Activated T-cell treated with anti-CD3 and anti-CD28 coated beads, Interleukin-2, amount 50 U/mL, for 24 hours (primary cell): ENCODE data around the gene AGPAT2.

Source experiments
- DNase-seq: peaks from one replicate; pipeline ENCODE4 v3.0.0-alpha.2; 2020
- H3K27ac Mint-ChIP-seq: 2 replicates; pipeline ENCODE4 v1.8.0; 2020; ENCODE audit warnings: mild to moderate bottlenecking, mixed read lengths
- H3K27me3 Mint-ChIP-seq: 2 replicates; pipeline ENCODE4 v1.8.0; 2020; ENCODE audit warnings: mixed read lengths
- H3K36me3 Mint-ChIP-seq: 2 replicates; pipeline ENCODE4 v1.8.0; 2020; ENCODE audit warnings: low read depth, mixed read lengths
- H3K4me1 Mint-ChIP-seq: 2 replicates; pipeline ENCODE4 v1.8.0; 2020; ENCODE audit warnings: low read depth, mixed read lengths
- H3K4me3 Mint-ChIP-seq: 2 replicates; pipeline ENCODE4 v1.8.0; 2020; ENCODE audit warnings: mild to moderate bottlenecking, moderate library complexity, mixed read lengths
- H3K9me3 Mint-ChIP-seq: 2 replicates; pipeline ENCODE4 v1.8.0; 2020; ENCODE audit warnings: mixed read lengths

Gene AGPAT2

DNA sequence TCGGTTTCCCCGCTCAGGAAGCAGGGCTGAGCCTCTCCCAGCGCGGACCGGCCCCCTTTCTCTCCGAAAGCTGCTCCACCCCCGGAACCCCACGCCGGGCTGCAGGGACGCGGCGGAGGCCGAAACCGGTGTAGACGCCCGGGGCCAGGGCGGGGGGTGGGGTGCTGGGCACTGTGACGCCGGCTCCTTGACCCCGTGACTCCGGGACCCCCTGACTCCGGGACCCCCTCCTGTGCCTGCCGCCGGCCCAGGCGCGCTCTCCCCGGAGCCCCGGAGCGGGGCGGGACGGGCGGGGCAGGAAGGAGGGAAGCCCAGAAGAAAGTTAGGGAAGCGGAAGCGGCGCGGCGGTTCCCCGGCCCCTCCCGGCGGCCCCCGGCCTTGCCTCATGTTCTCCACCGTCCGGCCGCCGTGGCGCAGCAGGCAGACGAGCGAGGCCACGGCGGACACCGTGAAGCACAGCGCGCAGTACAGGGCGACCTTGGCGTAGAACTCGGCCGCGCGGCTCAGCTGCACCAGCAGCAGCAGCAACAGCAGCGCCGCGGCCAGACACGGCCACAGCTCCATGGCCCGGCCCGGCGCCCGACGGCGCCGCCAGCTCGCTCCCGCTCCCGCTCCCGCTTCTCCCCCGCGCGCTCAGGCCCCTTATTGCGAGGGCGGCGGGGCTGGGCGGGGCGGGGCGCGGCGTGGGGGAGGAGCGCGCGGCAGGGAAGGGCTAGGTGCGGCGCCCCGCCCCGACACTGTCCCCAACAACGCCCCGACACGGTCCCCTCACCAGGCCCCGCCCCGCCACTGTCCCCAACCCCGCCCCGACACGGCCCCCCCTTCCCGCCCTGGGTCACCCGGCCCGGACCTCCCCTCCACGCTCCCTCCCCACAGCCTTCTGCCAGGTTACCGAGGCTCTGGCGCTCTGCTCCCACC, at the start of gene AGPAT2:
Gene AGPAT2, minus strand, starts transcription at position 664 of the 918 bp plus-strand sequence. Its CDS starts 100 bp downstream, at position 564.
- Mint-ChIP-seq H3K36me3 (no peaks in the 10 kb centered on the region), H3K4me3 (peak within 1 kb of the TSS; percentile 78), H3K27ac (no peak within 1 kb of the TSS), H3K27me3 (peaks cover 4% of the 10 kb centered on the region), H3K4me1 (peaks cover 6% of the 10 kb centered on the region), H3K9me3 (no peaks in the 10 kb centered on the region)
- DNase-seq, result peak; percentile 78

DNA sequence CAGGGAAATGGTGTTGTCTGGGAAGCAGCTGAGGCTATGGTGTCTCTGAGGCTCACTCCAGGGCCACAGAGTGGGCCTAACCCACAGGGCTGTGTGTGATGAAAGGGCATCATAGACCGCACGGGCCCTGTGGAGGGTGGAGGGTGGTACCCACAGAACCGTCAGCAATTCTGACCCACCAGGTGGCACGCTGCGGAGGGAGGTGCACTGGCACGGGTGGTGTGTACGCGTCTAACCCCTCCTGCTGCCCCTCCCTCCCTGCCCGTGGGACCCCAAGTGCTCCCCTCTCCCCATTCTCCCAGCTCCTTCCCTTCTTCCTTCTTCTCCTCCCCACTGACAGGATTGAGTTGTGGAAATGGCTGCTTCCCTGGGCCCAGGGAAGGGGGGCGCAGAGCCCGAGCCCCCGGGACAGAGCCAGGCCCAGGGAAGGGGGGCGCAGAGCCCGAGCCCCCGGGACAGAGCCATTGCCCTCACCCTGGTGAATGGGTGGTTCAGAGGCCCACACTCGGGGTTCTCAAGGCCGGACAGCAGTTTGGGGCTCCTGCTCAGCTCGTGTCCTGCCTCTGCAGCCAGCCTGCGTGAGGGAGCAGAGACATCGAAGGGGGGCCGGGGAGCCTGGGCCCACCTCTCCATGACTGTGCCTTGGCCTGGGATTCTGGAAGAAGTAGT, 48.7 kb upstream of the AGPAT2 start:
- H3K9me3 Mint-ChIP-seq, result no peaks in the 10 kb centered on the region
- H3K27ac Mint-ChIP-seq, result no peak overlapping the region
- H3K36me3 Mint-ChIP-seq, result no peaks in the 10 kb centered on the region
- no peak overlapping the region for H3K4me3 Mint-ChIP-seq
- no peaks in the 10 kb centered on the region for H3K27me3 Mint-ChIP-seq
- no peak for DNase-seq
- peaks cover 14% of the 10 kb centered on the region for H3K4me1 Mint-ChIP-seq

DNA sequence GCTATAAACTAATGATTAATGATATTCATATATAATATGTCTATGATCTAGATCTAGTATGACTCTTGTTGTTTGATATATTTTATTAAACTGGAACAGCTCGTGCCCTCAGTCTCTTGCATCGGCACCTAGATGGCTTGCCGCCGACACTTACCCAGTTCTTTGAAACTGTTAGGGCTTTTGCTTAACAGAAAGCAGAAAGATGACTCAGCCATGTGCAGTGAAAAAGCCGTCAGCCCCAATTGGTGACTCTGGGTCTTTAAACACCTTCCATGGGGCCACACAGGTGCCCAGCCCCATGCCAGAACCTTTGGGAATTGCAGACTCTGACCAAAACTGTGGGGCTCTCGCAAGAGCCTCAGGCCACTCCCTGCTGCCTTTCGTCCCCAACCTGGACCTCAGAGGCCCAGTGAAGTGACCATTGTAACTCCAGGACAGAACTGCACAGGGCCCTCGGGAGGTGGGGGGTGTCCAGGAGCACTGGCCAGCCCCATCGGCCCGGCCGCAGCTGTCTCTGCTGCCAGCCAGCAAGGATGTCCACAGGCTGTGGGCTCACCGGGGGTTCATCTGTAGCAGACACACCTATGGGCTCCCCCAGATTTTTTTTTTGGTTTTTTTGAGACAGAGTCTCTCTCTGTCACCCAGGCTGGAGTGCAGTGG, 47.7 kb upstream of the AGPAT2 start:
- no peaks in the 10 kb centered on the region for H3K36me3 Mint-ChIP-seq
- H3K4me1 Mint-ChIP-seq, result peaks cover 12% of the 10 kb centered on the region
- H3K27me3 Mint-ChIP-seq, result no peaks in the 10 kb centered on the region
- DNase-seq, result no peak
- no peaks in the 10 kb centered on the region for H3K9me3 Mint-ChIP-seq
- no peak overlapping the region for H3K27ac Mint-ChIP-seq
- H3K4me3 Mint-ChIP-seq, result no peak overlapping the region

DNA sequence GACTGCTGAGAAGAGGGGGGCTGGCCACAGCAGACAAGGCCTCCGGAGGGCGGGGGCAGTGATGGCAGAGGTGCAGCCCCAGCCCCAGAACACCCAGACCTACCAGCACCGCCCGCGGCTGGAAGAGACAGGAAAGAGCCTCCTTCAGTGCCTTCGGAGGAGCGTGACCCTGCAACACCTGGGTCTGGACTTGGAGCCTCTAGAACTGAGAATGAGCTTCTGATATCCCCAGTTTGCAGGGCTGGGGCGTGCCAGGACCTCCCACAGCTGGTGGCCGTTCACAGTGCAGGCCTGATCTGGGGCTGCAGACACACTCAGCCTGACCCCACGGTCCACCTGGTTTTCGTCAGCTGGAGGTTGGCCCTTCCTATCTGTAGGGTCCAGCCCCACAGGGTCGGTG, 46.4 kb upstream of the AGPAT2 start:
- DNase-seq, result no peak
- no peak overlapping the region for H3K27ac Mint-ChIP-seq
- H3K27me3 Mint-ChIP-seq, result no peaks in the 10 kb centered on the region
- H3K4me3 Mint-ChIP-seq, result no peak overlapping the region
- no peaks in the 10 kb centered on the region for H3K9me3 Mint-ChIP-seq
- H3K36me3 Mint-ChIP-seq, result no peaks in the 10 kb centered on the region
- peaks cover 19% of the 10 kb centered on the region for H3K4me1 Mint-ChIP-seq

DNA sequence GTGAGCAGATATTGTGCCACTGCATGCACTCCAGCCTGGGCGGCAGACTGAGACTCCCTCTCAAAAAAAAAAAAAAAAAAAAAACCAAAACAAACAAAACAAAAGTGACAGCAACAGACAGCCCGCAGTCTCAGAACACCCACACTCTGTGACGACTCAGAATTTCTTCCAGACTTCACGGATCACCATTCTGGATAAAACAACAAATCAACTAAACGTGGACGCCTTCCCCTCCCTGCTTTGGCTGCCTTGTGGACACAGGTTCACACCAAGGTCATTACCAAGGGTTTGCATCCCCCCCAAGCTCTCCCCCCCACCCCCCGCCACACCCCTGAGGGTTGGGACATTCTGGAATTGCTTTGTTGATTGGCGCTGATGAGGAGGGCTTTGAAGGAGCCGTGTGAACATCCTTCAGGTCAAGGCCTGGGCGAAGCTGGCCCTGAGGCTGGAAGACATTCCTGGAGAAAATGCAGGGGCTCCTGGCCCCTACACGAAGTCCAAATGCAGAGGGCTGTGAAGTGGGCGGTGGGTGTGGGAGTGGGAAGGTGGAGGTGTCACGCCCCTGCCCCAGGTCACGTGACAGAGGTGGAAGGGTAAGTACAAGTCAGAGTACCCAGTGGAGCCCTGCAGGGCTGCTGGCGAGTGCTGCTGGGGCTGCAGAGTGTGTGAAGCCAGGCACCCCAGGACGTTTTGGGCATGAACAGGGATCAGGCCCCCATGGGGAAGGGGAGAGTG, 45.4 kb upstream of the AGPAT2 start:
- no peak for DNase-seq
- Mint-ChIP-seq H3K27me3 (no peaks in the 10 kb centered on the region), H3K27ac (no peak overlapping the region), H3K9me3 (no peaks in the 10 kb centered on the region), H3K4me1 (peaks cover 19% of the 10 kb centered on the region), H3K4me3 (no peak overlapping the region), H3K36me3 (peaks cover 1% of the 10 kb centered on the region)

DNA sequence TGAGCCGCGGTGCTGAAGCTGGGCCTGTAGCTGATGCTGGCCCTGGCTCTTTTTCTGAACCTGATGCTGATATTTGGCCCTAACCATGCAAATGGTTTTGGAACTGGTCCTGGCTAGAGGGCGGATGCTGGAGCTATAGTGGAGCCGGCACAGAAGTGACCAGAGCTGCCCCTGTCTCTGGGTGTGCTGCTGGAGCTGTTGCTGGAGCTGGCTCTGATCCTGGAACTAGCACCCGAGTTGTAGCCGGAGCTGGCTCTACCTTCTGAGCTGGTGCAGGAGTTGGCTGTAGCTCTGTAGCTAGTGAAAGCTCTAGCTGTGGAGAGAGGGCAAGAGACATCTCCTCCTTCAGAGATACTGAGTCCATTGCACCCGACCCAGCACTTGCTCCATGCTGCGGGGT, 42.7 kb upstream of the AGPAT2 start:
- peak overlapping the region; percentile 71 for H3K4me3 Mint-ChIP-seq
- peaks cover 37% of the 10 kb centered on the region for H3K4me1 Mint-ChIP-seq

DNA sequence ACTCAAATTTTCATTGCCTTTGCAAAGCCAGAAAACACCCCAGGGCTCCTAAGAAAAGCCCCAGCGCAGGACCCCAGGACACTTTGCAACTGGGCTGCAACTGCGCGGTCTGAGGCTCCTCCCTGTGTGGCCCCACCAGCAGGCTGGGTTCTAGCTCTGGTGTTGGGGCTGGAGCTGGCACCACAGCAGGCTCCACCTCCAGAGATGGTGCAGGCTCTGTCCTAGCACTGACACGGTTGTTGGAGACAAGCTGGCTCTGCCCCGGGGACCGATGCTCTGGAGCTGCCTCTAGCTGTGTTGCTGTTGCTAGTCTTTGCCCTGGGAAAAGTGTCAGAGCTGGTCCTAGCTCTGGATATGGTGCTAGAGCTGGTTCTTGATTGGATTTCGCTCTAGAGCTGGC, 41.9 kb upstream of the AGPAT2 start:
- Mint-ChIP-seq H3K27ac (no peak overlapping the region), H3K4me1 (peaks cover 42% of the 10 kb centered on the region), H3K27me3 (no peaks in the 10 kb centered on the region), H3K9me3 (no peaks in the 10 kb centered on the region), H3K36me3 (peaks cover 36% of the 10 kb centered on the region), H3K4me3 (peak overlapping the region; percentile 71)
- no peak for DNase-seq

More for the DNA sequence above, 42.7 kb upstream of the AGPAT2 start:
- Mint-ChIP-seq H3K27ac (no peak overlapping the region), H3K9me3 (no peaks in the 10 kb centered on the region), H3K27me3 (no peaks in the 10 kb centered on the region), H3K36me3 (peaks cover 28% of the 10 kb centered on the region)
- no peak for DNase-seq

DNA sequence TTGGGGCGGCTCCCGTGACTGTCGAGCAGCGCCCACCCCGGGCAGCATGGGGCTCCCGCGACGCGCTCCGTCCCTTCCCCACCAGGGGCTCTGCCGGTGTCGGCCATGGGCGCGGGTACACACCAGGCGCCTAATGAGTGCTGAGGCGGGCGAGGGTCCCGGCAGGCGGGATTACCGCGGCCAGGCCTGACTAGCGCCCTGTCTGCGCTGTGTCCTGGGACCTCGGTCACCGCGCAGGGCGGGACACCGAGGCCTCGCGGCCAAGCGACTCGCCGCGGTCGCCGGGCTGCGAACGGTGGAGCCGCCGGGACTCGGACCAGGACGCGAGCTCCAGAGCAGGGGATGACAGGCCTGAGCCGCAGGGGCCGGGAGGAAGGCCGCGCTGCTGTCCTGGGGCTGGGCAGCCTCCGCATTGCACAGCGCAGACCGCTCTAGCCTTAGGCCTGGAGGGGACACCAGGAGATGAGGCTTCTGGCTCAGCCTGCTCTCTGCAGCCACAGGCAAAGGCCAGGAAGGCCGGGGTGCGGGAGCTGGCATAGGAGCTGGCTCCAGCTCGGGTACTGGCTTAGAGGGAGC, 41.4 kb upstream of the AGPAT2 start:
- peak overlapping the region; percentile 71 for H3K4me3 Mint-ChIP-seq
- H3K36me3 Mint-ChIP-seq, result peaks cover 41% of the 10 kb centered on the region
- H3K27me3 Mint-ChIP-seq, result no peaks in the 10 kb centered on the region

DNA sequence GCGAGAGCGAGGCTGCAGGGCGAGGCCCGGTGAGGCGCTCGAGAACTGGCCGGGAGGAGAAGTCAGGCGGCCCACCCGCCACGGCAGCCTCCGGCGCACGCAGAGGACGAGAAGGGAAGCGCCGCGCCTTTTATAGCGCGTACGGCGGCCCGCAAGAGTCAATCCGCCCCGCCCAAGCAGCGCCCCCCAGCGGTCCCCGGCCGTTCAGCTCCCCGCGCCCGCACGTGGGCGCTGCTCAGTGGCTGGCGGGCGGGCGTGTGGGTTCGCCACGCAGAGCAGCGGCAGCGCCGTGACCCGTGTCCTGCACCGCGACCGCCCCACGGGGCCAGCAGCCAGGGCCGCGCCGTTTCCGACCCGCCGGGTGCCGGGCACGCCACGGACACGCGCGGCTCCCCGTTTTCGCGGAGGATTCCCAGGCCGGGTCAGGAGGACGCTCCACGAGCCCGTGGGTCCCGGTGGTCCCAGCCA, 40.9 kb upstream of the AGPAT2 start:
- Mint-ChIP-seq H3K27ac (peak overlapping the region; percentile 99), H3K4me1 (peaks cover 49% of the 10 kb centered on the region), H3K9me3 (no peaks in the 10 kb centered on the region), H3K36me3 (peaks cover 46% of the 10 kb centered on the region), H3K27me3 (no peaks in the 10 kb centered on the region), H3K4me3 (peak overlapping the region; percentile 98)
- DNase-seq, result peak; percentile 98

More for the DNA sequence above, 41.4 kb upstream of the AGPAT2 start:
- Mint-ChIP-seq H3K27ac (no peak overlapping the region), H3K9me3 (no peaks in the 10 kb centered on the region), H3K4me1 (peaks cover 47% of the 10 kb centered on the region)
- peak; percentile 66 for DNase-seq

DNA sequence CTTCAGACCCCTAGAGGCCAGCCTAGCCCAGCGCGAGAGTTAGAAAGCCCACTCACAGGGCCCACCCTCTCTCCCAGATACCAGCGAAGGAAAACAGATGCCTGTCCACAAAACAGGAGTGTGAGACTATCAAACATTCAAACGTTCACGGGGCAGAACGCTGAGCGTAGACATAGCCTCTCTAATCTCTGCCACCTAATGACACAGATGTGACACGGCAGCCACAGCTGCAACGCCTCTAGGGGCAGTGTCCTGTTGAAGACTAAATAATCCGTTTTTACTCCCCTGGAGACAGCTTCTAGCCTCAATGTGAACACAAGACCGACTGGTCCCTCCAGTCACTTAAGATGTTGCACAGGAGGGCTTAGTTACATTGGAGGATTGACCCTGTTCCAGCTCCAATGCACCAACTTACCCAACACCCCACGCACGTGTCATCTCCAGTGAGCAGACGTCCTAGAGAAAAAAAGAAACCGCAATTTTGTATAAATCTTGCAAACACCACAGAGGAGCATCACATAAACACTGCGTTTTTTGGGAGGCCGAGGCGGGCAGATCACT, 39.5 kb upstream of the AGPAT2 start:
- peak overlapping the region; percentile 98 for H3K4me3 Mint-ChIP-seq
- no peak for DNase-seq
- H3K27ac Mint-ChIP-seq, result peak overlapping the region; percentile 99
- H3K9me3 Mint-ChIP-seq, result no peaks in the 10 kb centered on the region
- peaks cover 40% of the 10 kb centered on the region for H3K4me1 Mint-ChIP-seq
- peaks cover 55% of the 10 kb centered on the region for H3K36me3 Mint-ChIP-seq
- H3K27me3 Mint-ChIP-seq, result no peaks in the 10 kb centered on the region

DNA sequence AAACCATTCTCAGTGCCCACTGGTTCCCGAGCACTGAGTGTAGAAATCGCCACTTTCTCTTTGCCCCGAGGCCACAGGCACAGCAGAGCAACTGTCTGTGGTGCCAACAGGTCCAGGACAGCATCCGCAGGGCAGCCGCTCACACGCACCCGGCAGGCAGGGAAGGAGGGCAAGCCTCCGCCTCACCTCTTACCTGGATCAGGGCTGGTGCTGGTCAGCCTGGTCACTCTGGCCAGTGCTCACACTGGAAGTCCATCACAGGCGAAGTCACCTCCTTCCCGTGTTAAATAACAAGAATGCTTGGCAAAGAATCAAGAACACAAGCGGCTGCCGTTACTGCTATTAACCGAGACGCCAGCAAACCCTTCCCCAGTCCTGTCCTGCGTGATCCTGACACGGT, 38.9 kb upstream of the AGPAT2 start:
- Mint-ChIP-seq H3K4me1 (peaks cover 37% of the 10 kb centered on the region), H3K36me3 (peaks cover 59% of the 10 kb centered on the region), H3K27ac (peak overlapping the region; percentile 99), H3K27me3 (no peaks in the 10 kb centered on the region), H3K9me3 (no peaks in the 10 kb centered on the region), H3K4me3 (peak overlapping the region; percentile 98)
- no peak for DNase-seq

DNA sequence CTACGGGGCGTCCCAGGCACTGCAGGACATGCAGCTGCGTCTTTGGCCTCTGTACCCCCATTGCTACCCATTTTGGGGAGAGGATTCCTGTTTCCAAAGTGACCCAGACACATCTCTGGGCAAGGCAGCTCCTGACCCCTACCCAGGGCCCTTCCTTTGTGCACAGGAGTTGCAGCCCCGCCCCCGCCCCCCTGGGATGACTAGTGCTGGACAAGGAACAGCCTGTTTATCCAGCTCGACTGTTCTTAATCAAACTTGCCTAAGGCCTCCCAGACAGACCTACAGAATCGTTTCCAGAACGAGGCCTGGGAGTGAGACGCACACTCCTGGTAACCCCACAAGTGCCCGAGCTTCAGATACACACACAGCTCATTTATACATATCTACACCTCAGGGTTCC, 38.4 kb upstream of the AGPAT2 start:
- DNase-seq, result no peak
- Mint-ChIP-seq H3K9me3 (no peaks in the 10 kb centered on the region), H3K27ac (peak overlapping the region; percentile 99), H3K36me3 (peaks cover 62% of the 10 kb centered on the region), H3K4me3 (peak overlapping the region; percentile 98), H3K27me3 (no peaks in the 10 kb centered on the region), H3K4me1 (peaks cover 37% of the 10 kb centered on the region)

DNA sequence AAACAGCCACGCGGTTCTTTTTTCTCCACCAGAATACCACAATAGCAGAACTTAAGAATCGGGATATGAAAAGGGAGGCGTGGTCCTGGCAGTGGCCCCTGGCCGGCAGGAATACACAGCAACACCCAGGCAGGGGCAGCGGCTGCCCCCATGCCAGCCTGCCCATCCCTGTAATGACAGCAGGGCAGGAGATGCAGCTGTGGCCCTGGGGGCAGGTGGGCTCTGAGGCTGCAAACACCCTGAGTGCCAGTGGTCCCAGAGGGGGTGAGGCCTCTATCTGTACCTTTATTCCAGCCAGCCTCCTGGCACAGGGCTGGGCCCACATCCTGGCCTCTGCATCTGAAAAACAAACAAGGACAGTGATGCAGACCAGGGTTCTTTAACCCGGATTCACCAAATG, 37.5 kb upstream of the AGPAT2 start:
- Mint-ChIP-seq H3K4me3 (peak overlapping the region; percentile 98), H3K27me3 (no peaks in the 10 kb centered on the region), H3K9me3 (no peaks in the 10 kb centered on the region), H3K27ac (peak overlapping the region; percentile 99), H3K4me1 (peaks cover 36% of the 10 kb centered on the region), H3K36me3 (peaks cover 62% of the 10 kb centered on the region)
- DNase-seq, result no peak
